CD4-positive, alpha-beta memory T cell (primary cell): ENCODE results near the gene RASSF3. TPM values are rescaled to one million over a fixed set of nuclear protein-coding genes. Genes with fewer than 3 reads are reported as not detected.

ENCODE experiments used
- CTCF ChIA-PET: fragments of 350-600 bp; sonication (Branson Sonifier 250); formaldehyde crosslinking; loops from one replicate; lab custom pipeline; 2021; ENCODE audit warnings: inconsistent platforms; ENCODE audit not compliant: partially characterized antibody; lab: Charles Lee
- POLR2A ChIA-PET: fragments of 350-600 bp; sonication (Branson Sonifier 250); formaldehyde crosslinking; loops from one replicate; lab custom pipeline; 2021; ENCODE audit not compliant: partially characterized antibody; lab: Charles Lee
- DNase-seq, 5 donors: peaks; one replicate each; pipeline versions ENCODE4 v3.0.0 to v3.0.0-alpha.2; 2020 to 2022; ENCODE audit warnings: mixed read lengths in 1 of 5
- H3K27ac ChIP-seq: one replicate; pipeline ENCODE4 v1.7.0; 2013; ENCODE audit warnings: low read depth, low read length
- H3K27me3 ChIP-seq: 2 replicates; pipeline ENCODE4 v1.7.0; 2013; ENCODE audit warnings: mild to moderate bottlenecking, low read length, moderate library complexity; ENCODE audit not compliant: insufficient read depth
- H3K36me3 ChIP-seq: 2 replicates; pipeline ENCODE4 v1.7.0; 2013; ENCODE audit warnings: mild to moderate bottlenecking, low read length, moderate library complexity; ENCODE audit not compliant: insufficient read depth
- H3K4me1 ChIP-seq: 2 replicates; pipeline ENCODE4 v1.7.0; 2013; ENCODE audit warnings: mild to moderate bottlenecking, low read length, moderate library complexity; ENCODE audit not compliant: insufficient read depth
- H3K4me3 ChIP-seq, 2 donors: one replicate each; pipeline ENCODE4 v1.7.0; 2013; ENCODE audit warnings: low read length in 2 of 2, mild to moderate bottlenecking in 1 of 2
- H3K9me3 ChIP-seq, 2 donors: one replicate each; pipeline ENCODE4 v1.7.0; 2013; ENCODE audit warnings: low read length in 2 of 2, control low read depth in 1 of 2; ENCODE audit not compliant: control insufficient read depth in 1 of 2
- H3K27ac Mint-ChIP-seq, 7 donors: one replicate each; pipeline ENCODE4 v1.8.0; 2020 to 2021; ENCODE audit warnings: mixed read lengths in 7 of 7, mild to moderate bottlenecking in 6 of 7, inconsistent platforms in 3 of 7, moderate library complexity in 3 of 7
- H3K27me3 Mint-ChIP-seq, 2 donors: one replicate each; pipeline ENCODE4 v1.8.0; 2020 to 2021; ENCODE audit warnings: mixed read lengths in 2 of 2
- H3K36me3 Mint-ChIP-seq, 2 donors: one replicate each; pipeline ENCODE4 v1.8.0; 2020 to 2021; ENCODE audit warnings: mixed read lengths in 2 of 2, inconsistent platforms in 1 of 2, mild to moderate bottlenecking in 1 of 2
- H3K4me1 Mint-ChIP-seq, 4 donors: one replicate each; pipeline ENCODE4 v1.8.0; 2020 to 2021; ENCODE audit warnings: mixed read lengths in 4 of 4, mild to moderate bottlenecking in 1 of 4
- H3K4me3 Mint-ChIP-seq, 8 donors: one replicate each; pipeline ENCODE4 v1.8.0; 2020 to 2021; ENCODE audit warnings: mixed read lengths in 8 of 8, mild to moderate bottlenecking in 7 of 8, moderate library complexity in 6 of 8, inconsistent platforms in 3 of 8
- H3K9me3 Mint-ChIP-seq, 8 donors: one replicate each; pipeline ENCODE4 v1.8.0; 2020 to 2021; ENCODE audit warnings: mixed read lengths in 8 of 8, mild to moderate bottlenecking in 5 of 8, inconsistent platforms in 3 of 8, moderate library complexity in 1 of 8
- intact Hi-C: fragments of 100-400 bp; cut with micrococcal nuclease; formaldehyde crosslinking; loops from one replicate; pipeline ENCODE4 v1.15.1; 2023
- polyA plus RNA-seq, 2 donors: library from polyadenylated mRNA; unstranded; fragments of 300-500 nt; fragmentation: Illumina TruSeq; gene quantifications; one replicate each; pipeline ENCODE4 v1.2.3, GENCODE V29; 2021
- total RNA-seq, 2 experiments: library from RNA; stranded (reverse); gene quantifications; one replicate each; pipeline ENCODE4 v1.2.3, GENCODE V29; 2021

The RASSF3 gene, protein sequence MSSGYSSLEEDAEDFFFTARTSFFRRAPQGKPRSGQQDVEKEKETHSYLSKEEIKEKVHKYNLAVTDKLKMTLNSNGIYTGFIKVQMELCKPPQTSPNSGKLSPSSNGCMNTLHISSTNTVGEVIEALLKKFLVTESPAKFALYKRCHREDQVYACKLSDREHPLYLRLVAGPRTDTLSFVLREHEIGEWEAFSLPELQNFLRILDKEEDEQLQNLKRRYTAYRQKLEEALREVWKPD
- total RNA-seq (100 to 1,000 TPM; 159 TPM), polyA plus RNA-seq (10 to 100 TPM in 1 of 2 donors, 1 to 10 TPM in 1; 5.2 to 12.3 TPM)

DNA sequence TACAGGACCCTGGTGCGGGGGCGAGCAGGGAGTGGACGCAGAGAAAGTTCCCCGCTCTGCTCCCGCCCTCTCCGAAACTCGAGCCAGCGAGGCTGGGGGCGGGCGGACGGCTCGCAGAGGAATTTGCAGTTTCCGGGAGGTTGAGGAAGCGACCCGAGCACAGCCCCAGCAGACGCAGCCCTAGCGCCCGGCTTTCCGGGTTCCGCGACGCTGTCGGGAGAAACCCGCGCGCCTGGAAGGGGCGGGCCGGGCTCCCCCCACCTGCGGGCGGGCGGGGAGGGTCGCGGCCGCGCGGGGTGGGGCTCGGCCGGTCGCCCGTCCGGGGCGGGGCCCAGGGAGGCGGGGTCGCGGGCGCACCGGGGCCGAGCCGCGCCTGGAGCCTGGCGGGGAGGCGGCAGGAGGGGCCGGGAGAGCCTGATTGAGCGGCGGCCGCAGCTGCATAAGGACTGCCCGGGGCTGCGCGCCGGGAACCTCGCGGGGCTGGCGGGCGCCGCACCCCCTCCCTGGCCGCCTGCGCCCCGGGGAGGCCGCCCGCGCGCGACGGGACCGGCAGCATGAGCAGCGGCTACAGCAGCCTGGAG, at the start of gene RASSF3:
TSS of gene RASSF3 (plus strand) at position 417 of the 581 bp plus-strand sequence. CDS start at position 555, 138 bp downstream.
- DNase-seq: peak; percentile 74 to 79 (median 79)
- intact Hi-C loops: loop anchor here (2.0 to 5.0 kb wide), 2 partner anchors 15 to 158 kb away; partner anchors contain the start of gene TBK1
- Mint-ChIP-seq H3K9me3 (no peaks in the 10 kb centered on the region), H3K4me1 (peaks cover 27 to 64% (median 39%) of the 10 kb centered on the region in 4 donors), H3K27ac (peak within 1 kb of the TSS; percentile 95 to 98 (median 97)), H3K27me3 (no peaks in the 10 kb centered on the region), H3K4me3 (peak within 1 kb of the TSS; percentile 96 to 99 (median 98)), H3K36me3 (peaks cover 10 to 44% of the 10 kb centered on the region in 2 donors)
- ChIA-PET POLR2A (interaction anchor here (0.6 to 12.2 kb wide), 24 partner anchors 8 to 93 kb away, joined by 3 to 334 read pairs (median 10); no protein-coding TSS in a partner anchor), CTCF (interaction anchor here (0.8 to 5.5 kb wide), 16 partner anchors 7 to 86 kb away, joined by 3 to 87 read pairs (median 8); no protein-coding TSS in a partner anchor)
- Histone ChIP-seq H3K4me3 (peak within 1 kb of the TSS; percentile 91 to 95), H3K9me3 (no peaks in the 10 kb centered on the region), H3K36me3 (peaks cover 4% of the 10 kb centered on the region), H3K27ac (peak within 1 kb of the TSS; percentile 88), H3K4me1 (peaks cover 41% of the 10 kb centered on the region), H3K27me3 (no peaks in the 10 kb centered on the region)

DNA sequence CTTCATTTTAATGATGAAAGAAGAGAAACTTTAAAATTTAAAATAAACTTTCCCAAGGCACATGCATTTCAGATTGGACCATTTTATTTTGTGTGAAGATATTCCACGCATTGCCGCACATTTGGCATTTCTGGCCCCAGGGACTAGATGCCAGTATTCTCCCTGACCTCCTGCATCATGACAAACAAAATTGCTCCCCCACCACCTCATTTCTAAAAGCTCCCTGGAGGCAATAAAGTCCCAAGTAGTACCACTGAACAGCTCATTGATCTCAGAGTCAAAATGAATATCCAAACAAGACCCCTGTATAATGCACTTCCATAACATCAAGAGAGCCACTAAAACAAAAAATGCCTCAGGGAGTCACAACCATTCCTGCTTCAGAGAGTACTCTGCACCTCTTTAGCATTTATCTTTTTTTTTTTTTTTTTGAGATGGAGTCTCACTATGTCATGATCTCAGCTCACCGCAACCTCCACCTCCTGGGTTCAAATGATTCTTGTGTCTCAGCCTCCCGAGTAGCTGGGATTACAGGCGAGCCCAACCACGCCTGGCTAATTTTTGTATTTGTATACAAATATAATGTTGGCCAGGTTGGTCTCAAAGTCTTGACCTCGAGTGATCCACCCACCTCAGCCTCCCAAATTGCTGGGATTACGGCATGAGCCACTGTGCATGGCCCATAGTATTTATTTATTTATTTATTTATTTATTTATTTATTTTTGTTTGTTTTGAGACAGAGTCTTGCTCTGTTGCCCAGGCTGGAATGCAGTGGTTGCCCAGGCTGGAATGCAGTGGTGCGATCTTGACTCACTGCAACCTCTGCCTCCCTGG, 48.8 kb upstream of the RASSF3 start:
- intact Hi-C loops: no loop called here
- peaks cover 0 to 2% of the 10 kb centered on the region in 2 donors for H3K27me3 Mint-ChIP-seq
- CTCF ChIA-PET: interaction anchor here (0.9 to 4.3 kb wide), 6 partner anchors 9 to 135 kb away, joined by 3 to 19 read pairs (median 6); no protein-coding TSS in a partner anchor

DNA sequence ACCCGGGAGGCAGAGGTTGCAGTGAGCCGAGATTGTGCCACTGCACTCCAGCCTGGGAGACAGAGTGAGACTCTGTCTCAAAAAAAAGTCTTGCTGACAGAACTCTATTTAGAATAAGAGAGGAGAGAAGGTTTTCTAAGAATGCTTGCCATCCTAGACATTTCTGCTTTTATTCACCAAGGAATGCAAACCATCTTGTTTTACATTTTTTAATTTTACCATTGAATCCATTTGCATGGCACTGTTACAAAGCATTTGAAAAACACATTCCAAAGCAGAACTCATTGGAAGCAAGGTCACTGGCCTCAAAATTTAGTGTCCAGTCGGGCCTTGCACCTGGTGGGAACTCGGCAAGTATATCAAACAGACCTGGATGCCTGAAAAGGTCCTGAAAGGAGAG, 44.2 kb upstream of the RASSF3 start:
- no peaks in the 10 kb centered on the region for H3K27me3 ChIP-seq
- peak overlapping the region in 1 of 7 donors; percentile 66 for H3K27ac Mint-ChIP-seq
- peaks cover 17% of the 10 kb centered on the region for H3K4me1 ChIP-seq
- intact Hi-C loops: no loop called here
- ChIA-PET POLR2A (no interaction called here), CTCF (no interaction called here)
- H3K36me3 ChIP-seq: no peaks in the 10 kb centered on the region
- DNase-seq: no peak
- no peak overlapping the region for H3K4me3 ChIP-seq
- peaks cover 17 to 47% (median 35%) of the 10 kb centered on the region in 4 donors for H3K4me1 Mint-ChIP-seq
- no peak overlapping the region for H3K27ac ChIP-seq
- no peaks in the 10 kb centered on the region for H3K9me3 ChIP-seq
- no peaks in the 10 kb centered on the region for H3K9me3 Mint-ChIP-seq
- no peaks in the 10 kb centered on the region for H3K27me3 Mint-ChIP-seq
- H3K36me3 Mint-ChIP-seq: no peaks in the 10 kb centered on the region
- no peak overlapping the region for H3K4me3 Mint-ChIP-seq

More for the DNA sequence above, 48.8 kb upstream of the RASSF3 start:
- DNase-seq: no peak
- POLR2A ChIA-PET: interaction anchor here (0.6 to 4.2 kb wide), 3 partner anchors 9 to 108 kb away, joined by 3 to 25 read pairs (median 6); no protein-coding TSS in a partner anchor
- no peaks in the 10 kb centered on the region for H3K4me1 ChIP-seq
- peaks cover 0 to 12% (median 8%) of the 10 kb centered on the region in 4 donors for H3K4me1 Mint-ChIP-seq
- H3K36me3 ChIP-seq: no peaks in the 10 kb centered on the region
- no peaks in the 10 kb centered on the region for H3K27me3 ChIP-seq
- H3K4me3 Mint-ChIP-seq: no peak overlapping the region
- no peak overlapping the region for H3K27ac Mint-ChIP-seq
- no peaks in the 10 kb centered on the region for H3K36me3 Mint-ChIP-seq
- no peak overlapping the region for H3K27ac ChIP-seq
- no peak overlapping the region for H3K4me3 ChIP-seq
- H3K9me3 Mint-ChIP-seq: no peaks in the 10 kb centered on the region
- no peaks in the 10 kb centered on the region for H3K9me3 ChIP-seq

DNA sequence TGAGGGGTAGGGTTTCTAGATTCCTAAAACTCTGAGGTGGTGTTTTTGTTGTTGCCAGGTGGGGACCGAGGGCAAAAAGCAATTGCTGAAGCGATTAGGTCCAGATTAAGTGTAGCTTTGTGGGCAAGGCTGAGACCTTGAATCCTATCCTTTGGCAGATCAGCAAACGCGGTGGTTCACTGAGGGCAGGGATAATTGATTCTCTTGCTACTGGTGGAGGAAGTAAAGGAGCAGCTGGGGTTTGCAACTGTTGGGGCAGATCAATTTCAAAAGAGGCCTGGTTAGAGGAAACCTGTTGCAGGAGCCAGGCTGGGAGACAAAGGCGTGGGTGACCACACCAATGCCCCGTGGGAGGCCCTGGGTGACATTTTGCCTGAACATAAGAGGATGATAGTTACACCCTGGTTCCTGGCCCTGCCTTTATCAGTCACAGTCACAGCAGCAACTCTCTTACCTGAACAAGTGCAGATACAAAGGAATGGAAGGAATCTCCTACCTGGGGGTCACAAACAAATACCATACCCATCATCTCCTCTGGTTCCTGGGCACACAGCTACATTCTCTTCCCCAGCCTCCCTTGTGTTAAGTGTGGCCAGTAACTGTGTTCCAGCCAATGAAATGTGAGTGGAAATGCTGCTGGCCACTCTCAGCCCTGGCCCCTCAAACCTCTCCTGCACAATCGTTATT, 43.3 kb upstream of the RASSF3 start:
- Mint-ChIP-seq H3K4me1 (peaks cover 25 to 53% (median 42%) of the 10 kb centered on the region in 4 donors), H3K4me3 (no peak overlapping the region), H3K36me3 (no peaks in the 10 kb centered on the region), H3K9me3 (no peaks in the 10 kb centered on the region), H3K27me3 (no peaks in the 10 kb centered on the region), H3K27ac (peak overlapping the region in 4 of 7 donors; percentile 29 to 75 (median 56))
- H3K4me3 ChIP-seq: no peak overlapping the region
- H3K27me3 ChIP-seq: no peaks in the 10 kb centered on the region
- CTCF ChIA-PET: interaction anchor here (0.6 to 2.8 kb wide), 3 partner anchors 14 to 130 kb away, joined by 3 to 9 read pairs (median 3); no protein-coding TSS in a partner anchor
- H3K36me3 ChIP-seq: no peaks in the 10 kb centered on the region
- intact Hi-C loops: no loop called here
- no peak for DNase-seq
- no peaks in the 10 kb centered on the region for H3K9me3 ChIP-seq
- POLR2A ChIA-PET: interaction anchor here (1.1 kb wide), 1 partner anchor 17 kb away, joined by 3 read pairs; no protein-coding TSS in a partner anchor
- no peak overlapping the region for H3K27ac ChIP-seq
- peaks cover 25% of the 10 kb centered on the region for H3K4me1 ChIP-seq

DNA sequence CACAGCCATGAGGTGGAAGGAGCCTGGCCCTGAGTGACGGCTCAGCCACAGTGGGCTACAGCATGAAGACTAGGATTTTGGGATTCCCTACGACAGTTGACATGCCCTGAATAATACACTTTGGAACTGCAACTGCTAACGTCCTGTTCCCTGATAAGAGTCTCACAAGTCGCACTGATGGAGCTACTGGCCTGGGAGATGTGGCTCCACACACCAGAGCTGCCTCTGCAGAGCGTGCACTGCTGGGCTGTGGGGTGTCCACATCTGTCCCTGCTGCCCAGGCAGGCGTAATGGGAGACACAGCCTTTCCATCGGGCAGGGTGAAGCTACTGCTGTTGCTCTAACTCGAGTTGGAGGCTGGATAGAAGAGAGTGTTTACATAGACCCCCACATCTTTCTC, 42.7 kb upstream of the RASSF3 start:
- intact Hi-C loops: no loop called here
- H3K4me3 Mint-ChIP-seq: peak overlapping the region in 3 of 8 donors; percentile 13 to 31 (median 15)

DNA sequence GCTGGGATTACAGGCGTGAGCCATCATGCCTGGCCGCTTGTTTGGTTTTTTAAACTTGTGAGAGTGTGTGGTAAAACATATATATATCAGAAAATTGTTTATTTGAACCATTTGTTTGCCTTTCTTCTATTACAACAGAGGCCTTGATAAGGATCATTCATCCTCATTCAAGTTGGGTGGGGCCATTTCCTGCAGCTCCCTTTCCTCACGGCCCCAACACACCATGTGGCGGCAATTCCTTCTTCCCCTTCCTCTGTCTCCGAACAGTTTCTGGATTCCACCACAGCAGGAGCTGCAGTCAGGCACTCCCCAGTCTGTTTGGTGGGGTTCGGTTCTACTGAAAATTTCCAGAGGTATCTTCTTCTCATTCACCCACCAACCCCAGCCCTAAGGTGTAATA, 42.0 kb upstream of the RASSF3 start:
- intact Hi-C loops: no loop called here
- peaks cover 25% of the 10 kb centered on the region for H3K4me1 ChIP-seq
- H3K27ac Mint-ChIP-seq: peak overlapping the region; percentile 25 to 86 (median 82)

More for the DNA sequence above, 42.7 kb upstream of the RASSF3 start:
- Histone ChIP-seq H3K9me3 (no peaks in the 10 kb centered on the region), H3K36me3 (no peaks in the 10 kb centered on the region), H3K27ac (no peak overlapping the region), H3K27me3 (no peaks in the 10 kb centered on the region), H3K4me1 (peaks cover 25% of the 10 kb centered on the region), H3K4me3 (no peak overlapping the region)
- Mint-ChIP-seq H3K9me3 (no peaks in the 10 kb centered on the region), H3K4me1 (peaks cover 26 to 58% (median 42%) of the 10 kb centered on the region in 4 donors), H3K27me3 (no peaks in the 10 kb centered on the region), H3K27ac (peak overlapping the region in 2 of 7 donors; percentile 43 to 68), H3K36me3 (no peaks in the 10 kb centered on the region)
- ChIA-PET CTCF (interaction anchor here (0.6 to 2.8 kb wide), 2 partner anchors 15 to 129 kb away, joined by 3 to 9 read pairs; no protein-coding TSS in a partner anchor), POLR2A (interaction anchor here (1.1 kb wide), 1 partner anchor 16 kb away, joined by 3 read pairs; no protein-coding TSS in a partner anchor)
- no peak for DNase-seq

More for the DNA sequence above, 42.0 kb upstream of the RASSF3 start:
- Histone ChIP-seq H3K4me3 (no peak overlapping the region), H3K36me3 (no peaks in the 10 kb centered on the region), H3K9me3 (no peaks in the 10 kb centered on the region), H3K27me3 (no peaks in the 10 kb centered on the region), H3K27ac (no peak overlapping the region)
- ChIA-PET CTCF (interaction anchor here (1.8 to 2.8 kb wide), 2 partner anchors 26 to 129 kb away, joined by 3 to 9 read pairs; no protein-coding TSS in a partner anchor), POLR2A (interaction anchor here (1.1 to 5.5 kb wide), 3 partner anchors 7 to 48 kb away, joined by 3 to 25 read pairs (median 4); no protein-coding TSS in a partner anchor)
- no peaks in the 10 kb centered on the region for H3K36me3 Mint-ChIP-seq
- no peaks in the 10 kb centered on the region for H3K27me3 Mint-ChIP-seq
- no peaks in the 10 kb centered on the region for H3K9me3 Mint-ChIP-seq
- peaks cover 26 to 58% (median 42%) of the 10 kb centered on the region in 4 donors for H3K4me1 Mint-ChIP-seq
- DNase-seq: no peak
- peak overlapping the region in 5 of 8 donors; percentile 37 to 81 (median 49) for H3K4me3 Mint-ChIP-seq
